ENCODE results near the gene LRG1. TPM values are rescaled to one million over a fixed set of nuclear protein-coding genes. Genes with fewer than 3 reads are reported as not detected.

The LRG1 gene
- polyA plus RNA-seq, 1 donor (not counting 4 experiments of a cell fraction or from before 2014, with no cell fraction given) = 1.2 TPM

DNA sequence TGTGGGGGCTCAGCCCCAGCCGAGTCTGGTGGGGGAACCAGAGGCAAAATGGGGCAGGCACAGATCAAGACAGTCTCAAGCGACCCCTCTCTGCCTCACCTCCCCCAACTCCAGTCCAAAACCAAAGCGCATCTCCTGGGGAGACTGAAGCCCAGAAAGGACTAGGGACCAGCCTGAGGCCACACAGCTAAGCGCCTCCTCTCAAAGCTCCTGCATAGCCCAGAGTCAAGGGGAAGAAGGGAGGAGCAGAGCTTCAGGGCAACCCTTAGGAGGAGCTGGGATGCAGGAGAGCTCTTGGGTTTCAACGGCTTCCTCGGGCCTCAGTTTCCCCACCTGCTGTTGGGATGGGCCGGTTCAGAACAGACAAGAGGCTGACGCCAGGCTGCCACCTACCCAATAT, 39.6 kb upstream of the LRG1 start:
- Histone ChIP-seq H3K4me3 (ENCODE audit: control insufficient read depth in 2 of 3, extremely low read depth in 1 of 3, insufficient read depth in 2 of 3, low read depth in 1 of 3, low read length in 3 of 3) (no peak overlapping the region), H3K79me2 (ENCODE audit: control insufficient read depth, insufficient read depth, low read length) (no peaks in the 10 kb centered on the region), H3K4me2 (ENCODE audit: control insufficient read depth, extremely low read depth, insufficient read depth, low read depth, low read length) (no peak overlapping the region), H3K27ac (ENCODE audit: control insufficient read depth, insufficient read depth, low read length) (no peak overlapping the region), H3K36me3 (ENCODE audit: control insufficient read depth in 2 of 2, extremely low read depth in 1 of 2, insufficient read depth in 2 of 2, low read length in 2 of 2) (no peaks in the 10 kb centered on the region), H4K20me1 (ENCODE audit: control insufficient read depth, extremely low read depth, insufficient read depth, low read length) (no peaks in the 10 kb centered on the region), H3K9me3 (ENCODE audit: control insufficient read depth, low read depth, low read length) (no peaks in the 10 kb centered on the region), H3K9me1 (ENCODE audit: control insufficient read depth, extremely low read depth, insufficient read depth, low read length) (no peaks in the 10 kb centered on the region), H3K27me3 (ENCODE audit: control insufficient read depth, extremely low read depth, insufficient read depth, low read length) (peaks cover 36% of the 10 kb centered on the region), H2AFZ (ENCODE audit: control insufficient read depth, low read length) (no peak overlapping the region), H3K4me1 (ENCODE audit: control insufficient read depth, extremely low read depth, insufficient read depth, low read length) (peaks cover 15% of the 10 kb centered on the region), H3K9ac (ENCODE audit: control insufficient read depth, extremely low read depth, insufficient read depth, low read length) (no peak overlapping the region)
- no peak for FAIRE-seq
- DNase-seq (ENCODE audit: low read depth, low spot score) = no peak
- TF ChIP-seq EZH2 (IDR thresholded peaks at IDR 0.05; ENCODE audit: low read length) = no peak
- dilution Hi-C loops (cut with MboI; ENCODE audit: extremely low pct_ligation_motif_present, low sequenced_read_pairs) = no loop called here

DNA sequence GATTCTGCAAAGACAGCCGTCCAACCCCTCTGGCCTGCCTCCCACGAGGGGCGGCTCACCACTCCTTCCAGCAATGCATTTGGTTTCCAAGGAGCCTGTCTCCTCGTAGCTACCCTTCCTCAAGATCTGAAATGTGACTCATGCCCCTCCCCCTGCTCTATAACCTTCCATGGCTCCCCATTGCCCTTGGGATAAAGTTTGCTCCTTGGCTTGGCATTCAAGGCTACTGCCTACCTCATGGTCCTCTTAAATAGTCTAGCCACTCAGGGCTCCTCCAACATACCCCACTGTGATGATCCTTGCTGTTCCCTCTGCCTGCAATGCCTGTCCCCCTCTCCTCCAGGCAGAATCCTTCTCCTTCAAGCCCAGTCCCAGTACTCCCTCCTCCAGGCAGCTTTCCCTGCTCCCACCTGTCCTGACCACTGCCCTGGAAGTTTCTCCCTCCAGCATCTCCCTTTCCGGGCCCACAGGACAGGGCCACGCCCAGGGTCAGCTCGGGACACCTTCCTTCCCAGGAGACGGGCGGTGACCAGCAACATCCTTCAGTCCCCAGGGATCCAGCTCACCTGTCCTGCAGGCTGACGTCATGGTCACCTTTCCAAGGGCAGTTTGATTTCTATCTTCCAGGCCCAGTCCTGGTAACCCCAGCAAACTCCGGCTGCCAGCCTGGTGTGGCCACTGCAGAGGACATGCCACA, 38.9 kb upstream of the LRG1 start:
- FAIRE-seq (no peak), DNase-seq (ENCODE audit: low read depth, low spot score) (no peak)
- dilution Hi-C loops (cut with MboI; ENCODE audit: extremely low pct_ligation_motif_present, low sequenced_read_pairs) = no loop called here
- no peak overlapping the region for H3K27ac ChIP-seq (ENCODE audit: control insufficient read depth, insufficient read depth, low read length)
- no peaks in the 10 kb centered on the region for H3K36me3 ChIP-seq (ENCODE audit: control insufficient read depth in 2 of 2, extremely low read depth in 1 of 2, insufficient read depth in 2 of 2, low read length in 2 of 2)
- H3K9me1 ChIP-seq (ENCODE audit: control insufficient read depth, extremely low read depth, insufficient read depth, low read length) = no peaks in the 10 kb centered on the region
- H3K27me3 ChIP-seq (ENCODE audit: control insufficient read depth, extremely low read depth, insufficient read depth, low read length) = peaks cover 34% of the 10 kb centered on the region
- H4K20me1 ChIP-seq (ENCODE audit: control insufficient read depth, extremely low read depth, insufficient read depth, low read length) = no peaks in the 10 kb centered on the region
- TF ChIP-seq EZH2 (IDR thresholded peaks at IDR 0.05; ENCODE audit: low read length) = no peak
- TF ChIP-seq, protein P1, sequence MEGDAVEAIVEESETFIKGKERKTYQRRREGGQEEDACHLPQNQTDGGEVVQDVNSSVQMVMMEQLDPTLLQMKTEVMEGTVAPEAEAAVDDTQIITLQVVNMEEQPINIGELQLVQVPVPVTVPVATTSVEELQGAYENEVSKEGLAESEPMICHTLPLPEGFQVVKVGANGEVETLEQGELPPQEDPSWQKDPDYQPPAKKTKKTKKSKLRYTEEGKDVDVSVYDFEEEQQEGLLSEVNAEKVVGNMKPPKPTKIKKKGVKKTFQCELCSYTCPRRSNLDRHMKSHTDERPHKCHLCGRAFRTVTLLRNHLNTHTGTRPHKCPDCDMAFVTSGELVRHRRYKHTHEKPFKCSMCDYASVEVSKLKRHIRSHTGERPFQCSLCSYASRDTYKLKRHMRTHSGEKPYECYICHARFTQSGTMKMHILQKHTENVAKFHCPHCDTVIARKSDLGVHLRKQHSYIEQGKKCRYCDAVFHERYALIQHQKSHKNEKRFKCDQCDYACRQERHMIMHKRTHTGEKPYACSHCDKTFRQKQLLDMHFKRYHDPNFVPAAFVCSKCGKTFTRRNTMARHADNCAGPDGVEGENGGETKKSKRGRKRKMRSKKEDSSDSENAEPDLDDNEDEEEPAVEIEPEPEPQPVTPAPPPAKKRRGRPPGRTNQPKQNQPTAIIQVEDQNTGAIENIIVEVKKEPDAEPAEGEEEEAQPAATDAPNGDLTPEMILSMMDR (optimal IDR thresholded peaks at IDR 0.05 in 1 of 3, IDR thresholded peaks at IDR 0.05 in 1 of 3, conservative IDR thresholded peaks at IDR 0.05 in 1 of 3; ENCODE audit: extremely low read depth in 1 of 3, insufficient read depth in 2 of 3, low read length in 3 of 3) = no peak
- H2AFZ ChIP-seq (ENCODE audit: control insufficient read depth, low read length) = no peak overlapping the region
- peaks cover 13% of the 10 kb centered on the region for H3K4me1 ChIP-seq (ENCODE audit: control insufficient read depth, extremely low read depth, insufficient read depth, low read length)
- H3K4me3 ChIP-seq (ENCODE audit: control insufficient read depth in 2 of 3, extremely low read depth in 1 of 3, insufficient read depth in 2 of 3, low read depth in 1 of 3, low read length in 3 of 3) = no peak overlapping the region
- H3K79me2 ChIP-seq (ENCODE audit: control insufficient read depth, insufficient read depth, low read length) = no peaks in the 10 kb centered on the region
- no peaks in the 10 kb centered on the region for H3K9me3 ChIP-seq (ENCODE audit: control insufficient read depth, low read depth, low read length)
- no peak overlapping the region for H3K9ac ChIP-seq (ENCODE audit: control insufficient read depth, extremely low read depth, insufficient read depth, low read length)
- H3K4me2 ChIP-seq (ENCODE audit: control insufficient read depth, extremely low read depth, insufficient read depth, low read depth, low read length) = no peak overlapping the region
